Sciatic nerve (tissue), 2 donors: ENCODE results near the gene SSC5D. TPM values are rescaled to one million over a fixed set of nuclear protein-coding genes. Genes with fewer than 3 reads are reported as not detected.

Experiments
- ATAC-seq: fragments of 200-7000 bp; cut with Tn5 transposase; one replicate; pipeline ENCODE4 v1.9.1; 2020; ENCODE audit warnings: mild to moderate bottlenecking, moderate library complexity
- DNase-seq: peaks from one replicate; pipeline ENCODE4 v3.0.0-alpha.2; 2020; ENCODE audit warnings: low spot score
- intact Hi-C: fragments of 100-400 bp; cut with DNase I; formaldehyde crosslinking; loops from one replicate; pipeline ENCODE4 v1.14.2; 2022
- total RNA-seq: library from RNA; stranded (reverse); fragmentation: NEBNext Ultra II Directional; extraction: Animal tissue kit (Norgen Biotek cat#: 25700); gene quantifications from one replicate; pipeline ENCODE4 v1.2.1, GENCODE V29; 2021
- donor health status: DM: no; HTN: no; CAD: no.
- donor health status: DM: no; HTN: no; CAD: no.

SSC5D gene
- total RNA-seq, 1 donor from 2014 or later: 13.5 TPM

GRCh38 chr19:55483706-55484592 is 4.3 kb upstream of the SSC5D start:
- no peak for DNase-seq
- intact Hi-C loops: no loop called here

GRCh38 chr19:55484593-55485438 is 3.4 kb upstream of the SSC5D start, which contains the start of gene NAT14:
TSS of gene NAT14 (plus strand) at chr19:55485188. CDS start at chr19:55485709, 521 bp downstream.
- ATAC-seq (peak; percentile 63), DNase-seq (no peak)
- intact Hi-C loops: no loop called here

More at GRCh38 chr19:55483706-55484592, 4.3 kb upstream of the SSC5D start:
- ATAC-seq: no peak

- intact Hi-C loops: no loop called here
- DNase-seq (no peak), ATAC-seq (no peak)
Measured at GRCh38 chr19:55485439-55486011, 2.7 kb upstream of the SSC5D start.

GRCh38 chr19:55486043-55486970 is 1.9 kb upstream of the SSC5D start:
- no peak for ATAC-seq
- intact Hi-C loops: no loop called here
- no peak for DNase-seq

- peak; percentile 78 for ATAC-seq
- intact Hi-C loops: no loop called here
- DNase-seq: peak; percentile 87
Measured at GRCh38 chr19:55486971-55487923, 989 bp upstream of the SSC5D start.

GRCh38 chr19:55488986-55489710 is 912 bp downstream of the SSC5D start:
- ATAC-seq: no peak
- intact Hi-C loops: no loop called here

GRCh38 chr19:55489711-55490477 is 1.7 kb downstream of the SSC5D start:
- ATAC-seq (no peak), DNase-seq (no peak)
- intact Hi-C loops: no loop called here

More at GRCh38 chr19:55488986-55489710, 912 bp downstream of the SSC5D start:
- no peak for DNase-seq

- intact Hi-C loops: no loop called here
- no peak for DNase-seq
- no peak for ATAC-seq
Measured at GRCh38 chr19:55490478-55491432, 2.5 kb downstream of the SSC5D start.

GRCh38 chr19:55491546-55492360 is 3.5 kb downstream of the SSC5D start:
- ATAC-seq: no peak
- DNase-seq: no peak
- intact Hi-C loops: no loop called here

GRCh38 chr19:55492362-55492944 is 4.2 kb downstream of the SSC5D start:
- intact Hi-C loops: no loop called here
- DNase-seq: no peak
- no peak for ATAC-seq

GRCh38 chr19:55493052-55493644 is 4.9 kb downstream of the SSC5D start:
- intact Hi-C loops: no loop called here
- ATAC-seq (peak; percentile 0), DNase-seq (no peak)

- DNase-seq: no peak
- intact Hi-C loops: no loop called here
- ATAC-seq: peak; percentile 10
Measured at GRCh38 chr19:55493645-55494171, 5.5 kb downstream of the SSC5D start.

GRCh38 chr19:55494172-55494761 is 6.0 kb downstream of the SSC5D start:
- intact Hi-C loops: no loop called here
- ATAC-seq: peak; percentile 82

More at GRCh38 chr19:55494172-55494761, 6.0 kb downstream of the SSC5D start:
- peak; percentile 75 for DNase-seq
